Measurements from ENCODE around the gene SREBF1.
A peak's percentile ranks its signal among the peaks of the same experiment; 100 is the strongest.

SREBF1 gene

GRCh38 chr17:17839791-17840707, 3.3 kb upstream of the SREBF1 start:
- DNase-seq = peak; percentile 87

- DNase-seq = no peak
Observed at GRCh38 chr17:17837966-17838962, 1.5 kb upstream of the SREBF1 start.

GRCh38 chr17:17837380-17837821, 615 bp upstream of the SREBF1 start:
- no peak for DNase-seq

GRCh38 chr17:17836250-17836817, 452 bp downstream of the SREBF1 start:
- peak; percentile 97 for DNase-seq

- no peak for DNase-seq
Observed at GRCh38 chr17:17835415-17836249, 1.2 kb downstream of the SREBF1 start.

GRCh38 chr17:17834974-17835373, 1.8 kb downstream of the SREBF1 start:
- DNase-seq = no peak

- no peak for DNase-seq
Observed at GRCh38 chr17:17833658-17834357, 3.0 kb downstream of the SREBF1 start.

- no peak for DNase-seq
Observed at GRCh38 chr17:17832032-17832363, 4.8 kb downstream of the SREBF1 start.

- no peak for DNase-seq
Observed at GRCh38 chr17:17831208-17832031, 5.4 kb downstream of the SREBF1 start.

- DNase-seq = no peak
Observed at GRCh38 chr17:17830740-17831207, 6.0 kb downstream of the SREBF1 start.

- DNase-seq = no peak
Observed at GRCh38 chr17:17830269-17830567, 6.6 kb downstream of the SREBF1 start.

- no peak for DNase-seq
Observed at GRCh38 chr17:17827826-17828621, 8.8 kb downstream of the SREBF1 start.

GRCh38 chr17:17826942-17827785, 9.6 kb downstream of the SREBF1 start:
- no peak for DNase-seq

GRCh38 chr17:17826342-17826713, 10.5 kb downstream of the SREBF1 start:
- DNase-seq = no peak

GRCh38 chr17:17824783-17825614, 11.8 kb downstream of the SREBF1 start:
- DNase-seq = no peak

GRCh38 chr17:17824119-17824782, 12.5 kb downstream of the SREBF1 start:
- DNase-seq = no peak

- peak; percentile 90 for DNase-seq
Observed at GRCh38 chr17:17823433-17824118, 13.2 kb downstream of the SREBF1 start.
